HG02970 (cell line): Measurements from ENCODE around the gene STAG2.

Experiments used
- ATAC-seq: cut with Tn5 transposase; IDR thresholded peaks from one replicate; pipeline ENCODE4 v1.9.1; 2021; ENCODE audit warnings: mild to moderate bottlenecking, moderate library complexity, moderate number of reproducible peaks; ENCODE audit not compliant: unreplicated experiment, low FRiP score

STAG2 gene

GRCh38 chrX:123973921-123974320 is 12.4 kb downstream of the STAG2 start:
- ATAC-seq = no peak

GRCh38 chrX:123975180-123975579 is 13.7 kb downstream of the STAG2 start:
- no peak for ATAC-seq

- ATAC-seq = no peak
Measured at GRCh38 chrX:123976706-123977316, 15.3 kb downstream of the STAG2 start.

GRCh38 chrX:123983240-123983639 is 21.7 kb downstream of the STAG2 start:
- no peak for ATAC-seq

- no peak for ATAC-seq
Measured at GRCh38 chrX:123986377-123986776, 24.9 kb downstream of the STAG2 start.

- no peak for ATAC-seq
Measured at GRCh38 chrX:123988423-123989111, 27.1 kb downstream of the STAG2 start.

GRCh38 chrX:123989235-123989634 is 27.7 kb downstream of the STAG2 start:
- ATAC-seq = no peak

GRCh38 chrX:123990169-123990568 is 28.7 kb downstream of the STAG2 start:
- ATAC-seq = no peak

- no peak for ATAC-seq
Measured at GRCh38 chrX:123990602-123991001, 29.1 kb downstream of the STAG2 start.

- ATAC-seq = no peak
Measured at GRCh38 chrX:123993326-123993725, 31.8 kb downstream of the STAG2 start.

- ATAC-seq = no peak
Measured at GRCh38 chrX:123993904-123994635, 32.6 kb downstream of the STAG2 start.

GRCh38 chrX:123994730-123995129 is 33.2 kb downstream of the STAG2 start:
- no peak for ATAC-seq

- no peak for ATAC-seq
Measured at GRCh38 chrX:124001581-124001980, 40.1 kb downstream of the STAG2 start.

GRCh38 chrX:124005228-124005627 is 43.7 kb downstream of the STAG2 start:
- ATAC-seq = no peak

- no peak for ATAC-seq
Measured at GRCh38 chrX:124010157-124010556, 48.7 kb downstream of the STAG2 start.

GRCh38 chrX:124010566-124010965 is 49.1 kb downstream of the STAG2 start:
- no peak for ATAC-seq

GRCh38 chrX:124015721-124016120 is 54.2 kb downstream of the STAG2 start:
- ATAC-seq = no peak

- ATAC-seq = no peak
Measured at GRCh38 chrX:124016825-124017224, 55.3 kb downstream of the STAG2 start.

- ATAC-seq = no peak
Measured at GRCh38 chrX:124018023-124018422, 56.5 kb downstream of the STAG2 start.

- no peak for ATAC-seq
Measured at GRCh38 chrX:124023838-124024238, 62.3 kb downstream of the STAG2 start.

GRCh38 chrX:124026529-124026928 is 65.0 kb downstream of the STAG2 start:
- no peak for ATAC-seq

GRCh38 chrX:124028182-124028581 is 66.7 kb downstream of the STAG2 start:
- no peak for ATAC-seq
